Vagina (tissue), 2 donors: ENCODE measurements around the gene HNRNPC. TPM values are rescaled to one million over a fixed set of nuclear protein-coding genes. Genes with fewer than 3 reads are reported as not detected.

Source experiments
- DNase-seq, 2 donors: peaks; one replicate each; pipeline ENCODE4 v3.0.0-alpha.2; 2017; ENCODE audit errors: extremely low spot score in 2 of 2
- H3K27ac ChIP-seq: fragments of 200-600 bp; sonication (generic); one replicate; pipeline ENCODE4 v1.5.1; 2019
- H3K27me3 ChIP-seq: fragments of 200-600 bp; sonication (generic); one replicate; pipeline ENCODE4 v1.5.1; 2019
- H3K36me3 ChIP-seq, 2 donors: fragments of 200-600 bp; sonication (generic); one replicate each; pipeline ENCODE4 v1.5.1; 2017 to 2019
- H3K4me1 ChIP-seq: fragments of 200-600 bp; sonication (generic); one replicate; pipeline ENCODE4 v1.5.1; 2019
- H3K4me3 ChIP-seq, 2 donors: fragments of 200-600 bp; sonication (generic); 1 replicate in 1 of 2; 2 replicates in 1 of 2; pipeline ENCODE4 v1.5.1; 2016 to 2019
- H3K9me3 ChIP-seq: fragments of 200-600 bp; sonication (generic); one replicate; pipeline ENCODE4 v1.5.1; 2019
- POLR2A ChIP-seq, 2 donors: fragments of 450-650 bp; IDR thresholded peaks; one replicate each; pipeline ENCODE4 v1.6.1; 2017; ENCODE audit warnings: antibody characterized with exemption in 2 of 2, mild to moderate bottlenecking in 2 of 2, moderate library complexity in 2 of 2
- POLR2AphosphoS5 ChIP-seq, 2 donors: sonication (generic); formaldehyde crosslinking; IDR thresholded peaks; one replicate each; pipeline ENCODE4 v1.9.0; 2017; ENCODE audit warnings: antibody characterized with exemption in 2 of 2, mild to moderate bottlenecking in 2 of 2, low read depth in 1 of 2; ENCODE audit not compliant: insufficient read depth in 1 of 2
- intact Hi-C: fragments of 100-400 bp; cut with DNase I; formaldehyde crosslinking; loops from one replicate; pipeline ENCODE4 v1.15.1; 2023
- total RNA-seq: library from RNA; depleted of rRNA; stranded (reverse); fragments of >200 nt; gene quantifications from one replicate; pipeline ENCODE4 v1.2.3, GENCODE V29; 2016
- TF ChIP-seq, protein P1 (sequence below), 3 experiments: fragments of 450-650 bp in 2 of 3; fragments of 200-600 bp in 1 of 3; sonication (generic) in 1 of 3; IDR thresholded peaks; one replicate each; pipeline ENCODE4 v1.5.1; 2017 to 2019; ENCODE audit warnings: antibody characterized with exemption in 3 of 3, mild to moderate bottlenecking in 2 of 3, moderate library complexity in 2 of 3

The HNRNPC gene
- total RNA-seq, 1 donor from 2014 or later = 345 TPM

DNA sequence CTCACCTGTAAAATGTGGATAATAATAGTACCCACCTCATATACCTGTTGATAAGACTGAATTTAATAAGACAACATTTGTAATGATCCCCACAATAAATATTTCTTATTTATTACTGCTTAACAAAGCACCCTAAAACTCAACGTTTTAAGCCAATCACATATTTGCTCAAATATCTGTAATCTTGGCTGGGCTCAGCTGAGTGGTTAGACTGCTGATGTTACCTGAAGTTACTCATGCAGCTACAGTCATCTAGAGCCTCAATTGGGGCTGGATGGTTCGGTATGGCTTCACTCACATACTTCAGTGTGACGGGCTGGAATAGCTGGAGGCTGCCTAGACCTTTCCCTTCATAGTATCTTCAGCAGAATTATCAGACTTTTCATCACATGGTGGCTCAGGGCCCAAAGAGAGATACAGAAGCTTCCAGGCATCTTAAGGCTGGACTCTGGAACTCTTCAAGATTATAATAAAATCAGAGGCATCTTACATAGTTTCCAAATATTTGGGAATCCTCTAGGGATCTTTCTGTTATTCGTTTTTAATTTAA lies 109.1 kb downstream of the HNRNPC start:
- DNase-seq = no peak
- intact Hi-C loops = no loop called here
- TF ChIP-seq POLR2A (IDR thresholded peaks at IDR 0.05) (no peak), POLR2AphosphoS5 (IDR thresholded peaks at IDR 0.05; ENCODE audit: insufficient read depth in 1 of 2, low read depth in 1 of 2) (no peak)
- TF ChIP-seq, protein P1, sequence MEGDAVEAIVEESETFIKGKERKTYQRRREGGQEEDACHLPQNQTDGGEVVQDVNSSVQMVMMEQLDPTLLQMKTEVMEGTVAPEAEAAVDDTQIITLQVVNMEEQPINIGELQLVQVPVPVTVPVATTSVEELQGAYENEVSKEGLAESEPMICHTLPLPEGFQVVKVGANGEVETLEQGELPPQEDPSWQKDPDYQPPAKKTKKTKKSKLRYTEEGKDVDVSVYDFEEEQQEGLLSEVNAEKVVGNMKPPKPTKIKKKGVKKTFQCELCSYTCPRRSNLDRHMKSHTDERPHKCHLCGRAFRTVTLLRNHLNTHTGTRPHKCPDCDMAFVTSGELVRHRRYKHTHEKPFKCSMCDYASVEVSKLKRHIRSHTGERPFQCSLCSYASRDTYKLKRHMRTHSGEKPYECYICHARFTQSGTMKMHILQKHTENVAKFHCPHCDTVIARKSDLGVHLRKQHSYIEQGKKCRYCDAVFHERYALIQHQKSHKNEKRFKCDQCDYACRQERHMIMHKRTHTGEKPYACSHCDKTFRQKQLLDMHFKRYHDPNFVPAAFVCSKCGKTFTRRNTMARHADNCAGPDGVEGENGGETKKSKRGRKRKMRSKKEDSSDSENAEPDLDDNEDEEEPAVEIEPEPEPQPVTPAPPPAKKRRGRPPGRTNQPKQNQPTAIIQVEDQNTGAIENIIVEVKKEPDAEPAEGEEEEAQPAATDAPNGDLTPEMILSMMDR (IDR thresholded peaks at IDR 0.05) = no peak

More for the DNA sequence above, 109.1 kb downstream of the HNRNPC start:
- H3K27me3 ChIP-seq = no peaks in the 10 kb centered on the region
- no peak overlapping the region for H3K4me3 ChIP-seq
- H3K9me3 ChIP-seq = no peaks in the 10 kb centered on the region
- no peaks in the 10 kb centered on the region for H3K36me3 ChIP-seq
- H3K4me1 ChIP-seq = no peaks in the 10 kb centered on the region
- H3K27ac ChIP-seq = no peak overlapping the region

Other genes with a start within 250 kb of the HNRNPC start
- 307 TPM for gene NDRG2, start 244.4 kb downstream of the HNRNPC start, total RNA-seq
- not detected for gene TPPP2, start 239.2 kb downstream of the HNRNPC start, total RNA-seq
- gene RNASE13, start 234.6 kb downstream of the HNRNPC start, total RNA-seq = not detected
- 18.2 TPM for gene RNASE7, start 227.1 kb downstream of the HNRNPC start, total RNA-seq
- gene RNASE8, start 211.6 kb downstream of the HNRNPC start, total RNA-seq = not detected
- gene ARHGEF40, start 199.1 kb downstream of the HNRNPC start, total RNA-seq = 36.3 TPM
- 69.2 TPM for gene ZNF219, start 170.8 kb downstream of the HNRNPC start, total RNA-seq
- not detected for gene TMEM253, start 168.4 kb downstream of the HNRNPC start, total RNA-seq
- gene OR5AU1, start 113.4 kb downstream of the HNRNPC start, total RNA-seq = not detected
- not detected for gene RPGRIP1, start 10.6 kb upstream of the HNRNPC start, total RNA-seq
- gene SUPT16H, start 114.6 kb upstream of the HNRNPC start, total RNA-seq = 50.1 TPM
- 61.1 TPM for gene CHD8, start 186.7 kb upstream of the HNRNPC start, total RNA-seq
- 19.4 TPM for gene RAB2B, start 207.5 kb upstream of the HNRNPC start, total RNA-seq
- 23.3 TPM for gene TOX4, start 207.8 kb upstream of the HNRNPC start, total RNA-seq
- gene METTL3, start 241.9 kb upstream of the HNRNPC start, total RNA-seq = 71.5 TPM